GM19324 (cell line): ENCODE data around the gene MACIR.
A peak's percentile ranks its signal among the peaks of the same experiment; 100 is the strongest.

Experiments used
- ATAC-seq: cut with Tn5 transposase; IDR thresholded peaks from one replicate; pipeline ENCODE4 v1.9.1; 2021; ENCODE audit warnings: mild to moderate bottlenecking, moderate library complexity; ENCODE audit not compliant: unreplicated experiment, low FRiP score

Gene MACIR

DNA sequence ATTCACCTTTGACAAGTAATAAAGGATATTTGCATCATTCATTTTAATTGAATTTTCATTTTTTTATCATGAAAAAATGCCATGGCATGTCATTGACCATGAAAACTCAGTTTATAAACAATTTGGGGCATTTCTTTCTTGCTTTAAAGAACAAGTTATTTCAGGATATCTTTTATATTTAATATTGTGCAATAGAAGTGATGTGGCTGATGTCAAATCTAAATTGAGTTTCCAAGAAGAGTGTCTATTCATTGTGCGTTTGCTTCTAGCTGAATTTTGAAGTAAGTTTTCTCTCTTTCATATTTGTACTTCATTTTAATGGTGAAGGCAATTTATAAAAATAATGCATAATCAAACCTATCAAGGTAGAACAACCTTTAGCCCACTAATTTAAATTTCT is 30.5 kb downstream of the MACIR start:
- no peak for ATAC-seq

DNA sequence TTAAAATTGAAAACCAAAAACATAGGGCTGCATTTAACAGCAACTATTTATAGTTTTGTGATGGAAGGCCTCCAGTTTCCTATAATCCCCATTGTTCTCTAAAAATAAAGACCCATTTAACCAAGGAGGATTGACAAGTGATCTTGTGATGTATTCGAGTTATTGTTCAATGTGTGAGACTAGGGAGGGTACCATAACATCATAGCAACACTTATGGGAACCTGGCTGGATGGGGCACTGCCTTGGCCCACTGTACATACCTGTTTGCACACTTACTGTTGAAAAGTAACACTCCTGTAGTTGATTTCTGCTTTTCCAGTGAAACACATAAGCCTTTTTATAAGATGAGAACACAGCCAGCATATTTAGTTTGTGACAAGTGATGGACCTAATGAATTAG is 32.3 kb downstream of the MACIR start:
- ATAC-seq: no peak

DNA sequence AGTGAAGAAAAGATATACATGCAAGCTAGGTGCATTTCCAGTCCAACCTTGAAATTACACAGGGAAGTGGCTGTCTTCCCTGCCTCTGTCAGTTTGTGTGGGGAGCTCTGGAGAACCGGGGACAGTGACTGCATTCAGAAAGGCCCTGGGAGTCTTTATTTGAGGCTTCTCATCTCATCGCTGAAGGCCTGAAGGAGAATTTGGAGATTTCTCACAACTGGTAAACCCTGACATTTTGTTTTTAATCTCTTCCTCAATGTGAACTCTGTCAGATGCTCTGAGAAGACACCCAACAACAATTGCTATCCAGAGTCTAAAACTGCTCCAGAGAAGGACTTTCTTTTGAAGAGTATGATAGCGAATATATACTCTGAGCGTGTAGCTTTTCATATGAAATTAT is 33.0 kb downstream of the MACIR start:
- no peak for ATAC-seq

DNA sequence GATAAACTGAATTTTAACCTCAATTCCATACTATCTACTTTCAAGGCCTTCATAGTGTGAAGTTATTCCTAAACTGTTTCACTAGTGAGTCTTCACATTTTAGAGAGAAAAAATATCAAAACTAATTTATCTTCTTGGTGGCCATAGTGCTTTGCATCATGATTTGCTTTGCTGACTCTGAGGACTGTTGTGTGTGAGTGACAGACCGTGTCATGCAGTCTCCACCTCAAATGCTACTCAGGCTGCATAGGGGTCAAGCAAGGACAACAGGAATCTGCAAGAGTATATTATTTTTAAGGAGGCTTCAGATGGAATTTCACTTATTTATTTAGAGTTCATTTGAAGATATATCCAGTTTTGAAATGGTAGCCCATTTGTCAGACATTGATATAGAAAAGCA is 34.5 kb downstream of the MACIR start:
- ATAC-seq: no peak

DNA sequence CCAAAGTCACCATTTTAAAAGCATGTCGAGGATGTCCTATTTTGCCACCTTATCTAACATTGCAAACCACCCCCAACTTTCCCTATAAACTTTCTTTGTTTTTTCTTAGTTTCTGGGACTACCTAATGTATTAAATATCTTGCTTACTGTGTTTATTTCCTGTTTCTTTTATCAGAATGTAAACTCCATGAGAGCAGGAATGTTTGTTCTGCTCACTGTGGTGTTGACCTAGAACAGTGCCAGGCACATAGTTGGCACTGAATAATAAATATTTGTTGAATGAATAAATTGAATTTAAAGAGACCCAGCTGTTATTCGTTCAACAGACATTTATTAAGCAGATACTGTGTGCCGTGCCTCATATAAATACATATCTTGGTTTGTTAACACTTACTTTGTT is 35.2 kb downstream of the MACIR start:
- no peak for ATAC-seq

DNA sequence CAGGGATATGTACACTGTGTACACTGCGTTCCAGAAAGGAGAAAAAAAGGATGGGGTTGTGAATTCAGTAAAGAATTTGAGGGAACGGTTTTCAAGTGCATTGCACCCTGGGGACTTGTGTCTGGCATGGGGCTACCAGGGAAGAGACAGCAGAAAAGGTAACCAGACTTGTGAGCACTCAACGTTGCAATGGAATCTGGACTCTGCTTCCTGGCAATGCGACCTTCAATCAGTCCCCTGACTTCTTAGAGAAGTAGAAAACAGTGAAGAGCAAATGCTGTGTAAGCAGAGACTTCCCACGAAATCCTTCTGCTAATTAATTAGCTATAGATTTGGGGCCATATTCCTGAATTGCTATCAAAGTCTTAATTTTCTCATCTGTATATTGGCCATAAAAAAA is 36.3 kb downstream of the MACIR start:
- no peak for ATAC-seq

DNA sequence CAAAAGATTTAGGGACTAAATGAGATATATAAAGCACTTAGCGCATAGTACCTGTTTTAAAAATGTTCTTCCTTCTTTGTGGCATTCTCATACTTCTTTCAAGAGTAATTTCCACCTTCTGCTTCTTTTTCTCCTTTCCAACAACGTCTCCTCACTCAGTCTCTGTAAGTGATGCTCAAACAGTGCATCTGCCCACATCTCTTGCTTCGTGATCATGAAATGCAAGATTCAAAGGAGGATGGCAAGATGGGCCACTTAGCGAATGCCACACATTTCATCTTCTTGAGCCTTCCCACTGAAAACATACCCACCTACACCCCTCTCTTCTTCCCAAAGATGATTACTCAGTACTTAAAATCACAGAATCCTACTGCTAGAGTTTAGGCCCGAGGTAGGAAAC is 36.9 kb downstream of the MACIR start:
- no peak for ATAC-seq

DNA sequence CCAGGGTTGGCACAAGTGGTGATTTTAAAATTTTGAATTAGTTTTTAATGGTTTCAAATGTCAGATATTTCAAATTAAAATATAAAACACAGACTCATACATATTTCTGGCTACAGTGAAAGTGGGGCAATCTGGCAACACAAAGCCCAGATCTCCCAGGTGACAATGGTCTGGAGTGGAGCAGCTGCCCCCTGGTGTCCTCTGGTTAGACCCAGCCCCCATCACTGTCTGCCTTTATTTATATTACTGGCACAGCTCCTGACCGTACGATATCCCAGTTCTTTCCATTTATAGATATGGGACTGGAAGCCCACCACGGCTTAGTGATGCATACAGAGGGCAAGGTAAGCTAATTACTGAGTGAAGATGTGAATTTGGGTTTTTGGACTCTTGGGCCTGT is 37.3 kb downstream of the MACIR start:
- ATAC-seq: no peak

- ATAC-seq: no peak
These were observed 39.6 kb downstream of the MACIR start for GRCh38 chr5:103298117-103298516.

GRCh38 chr5:103298607-103299188 is 40.1 kb downstream of the MACIR start:
- no peak for ATAC-seq

- ATAC-seq: no peak
These were observed 47.2 kb downstream of the MACIR start for GRCh38 chr5:103305809-103306208.

- no peak for ATAC-seq
These were observed 48.9 kb downstream of the MACIR start for GRCh38 chr5:103307470-103307869.

- no peak for ATAC-seq
These were observed 50.2 kb downstream of the MACIR start for GRCh38 chr5:103308774-103309173.

GRCh38 chr5:103313056-103313455 is 54.5 kb downstream of the MACIR start:
- no peak for ATAC-seq

DNA sequence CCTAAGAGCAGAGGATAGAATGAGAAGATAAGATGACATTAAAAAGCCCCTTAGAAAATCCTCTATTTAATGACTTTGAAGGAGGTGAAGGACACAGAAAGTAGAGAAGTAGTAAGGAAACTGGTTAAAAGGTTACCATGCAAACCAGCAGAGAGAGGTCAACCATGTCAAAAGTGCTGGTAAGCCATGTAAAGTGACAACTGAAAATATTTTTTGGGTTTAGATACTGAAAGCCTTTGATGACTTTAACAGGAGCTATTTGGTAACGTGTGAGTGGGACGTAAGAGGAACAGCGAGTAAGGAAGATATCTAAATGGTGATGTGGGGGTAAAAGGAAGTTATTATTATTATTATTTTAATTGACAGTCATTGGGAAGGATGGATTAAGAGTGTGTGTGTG is 56.9 kb downstream of the MACIR start:
- peak; percentile 54 for ATAC-seq

GRCh38 chr5:103327451-103327850 is 68.9 kb downstream of the MACIR start:
- ATAC-seq: no peak

GRCh38 chr5:103327893-103328292 is 69.3 kb downstream of the MACIR start:
- no peak for ATAC-seq
